ENCODE measurements around the gene PGS1.

The PGS1 gene

DNA sequence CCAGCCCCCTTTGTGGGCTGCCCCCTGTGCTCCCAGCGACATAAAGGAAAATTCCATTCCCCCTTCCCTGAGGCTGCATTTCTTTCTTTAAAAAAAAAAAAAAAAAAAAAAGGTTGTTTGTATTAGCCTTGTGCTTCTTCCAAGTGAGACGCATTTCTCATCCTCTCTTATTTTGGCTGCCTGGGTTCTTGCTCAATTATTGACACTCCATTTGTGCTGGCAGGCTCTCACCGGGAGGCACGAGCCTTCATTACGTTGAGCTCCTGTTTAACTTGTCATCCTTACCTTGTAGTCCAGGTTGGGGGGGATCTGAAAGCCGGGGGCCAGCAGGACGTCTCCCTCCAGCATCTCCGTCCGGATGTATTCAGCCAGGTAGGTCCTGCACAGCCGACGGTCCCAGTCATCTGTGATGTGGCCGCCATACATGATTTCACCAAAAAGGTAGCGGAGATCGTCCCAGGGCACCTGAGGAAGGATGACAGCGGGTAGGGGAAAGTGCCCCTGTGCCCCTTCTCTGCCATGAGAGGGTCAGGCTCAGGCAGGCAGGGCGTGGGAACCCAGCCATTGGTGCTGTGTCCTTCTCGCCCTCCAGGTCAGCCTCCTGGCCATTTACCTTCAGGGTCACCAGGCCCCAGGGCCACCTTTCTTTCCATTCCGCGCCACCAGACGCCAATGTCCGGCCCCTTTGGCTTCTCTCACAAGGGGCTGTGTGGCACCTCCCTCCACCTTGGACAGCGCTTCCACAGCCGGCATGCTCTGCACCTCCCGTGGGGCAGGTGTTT is 50.6 kb downstream of the PGS1 start:
- no peak for FAIRE-seq

DNA sequence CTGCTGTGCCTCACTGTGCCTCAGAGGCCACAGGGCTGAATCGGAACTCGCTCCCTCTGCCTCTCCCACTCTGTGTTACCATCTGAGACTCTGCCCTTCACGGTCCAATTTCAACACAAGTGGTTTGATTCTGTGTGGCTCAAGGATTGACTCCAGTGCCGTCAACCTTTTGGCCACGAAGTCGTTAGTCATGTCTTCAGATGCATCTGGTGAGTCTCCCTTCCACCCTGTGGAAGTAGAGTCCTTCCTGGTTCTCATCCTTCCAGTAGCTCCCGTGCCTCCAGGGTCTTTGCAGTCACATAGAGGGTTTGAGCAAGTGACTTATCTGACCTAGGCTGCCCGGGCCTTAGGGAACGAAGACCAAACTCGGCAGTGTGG is 51.2 kb downstream of the PGS1 start:
- FAIRE-seq = no peak

GRCh38 chr17:78430892-78431691 is 52.6 kb downstream of the PGS1 start:
- FAIRE-seq = no peak

DNA sequence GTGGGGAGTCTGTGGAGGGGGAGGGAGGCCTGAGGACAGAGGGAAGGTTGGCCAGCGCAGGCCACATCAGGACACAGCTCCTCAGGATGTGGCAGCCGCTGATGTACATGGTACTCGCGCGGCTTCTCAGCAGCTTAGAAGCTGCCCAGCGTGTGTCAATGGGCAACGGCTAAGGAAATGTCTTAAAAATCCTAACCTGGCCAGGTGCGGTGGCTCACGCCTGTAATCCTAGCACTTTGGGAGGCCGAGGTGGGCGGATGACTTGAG is 53.2 kb downstream of the PGS1 start:
- FAIRE-seq = no peak

DNA sequence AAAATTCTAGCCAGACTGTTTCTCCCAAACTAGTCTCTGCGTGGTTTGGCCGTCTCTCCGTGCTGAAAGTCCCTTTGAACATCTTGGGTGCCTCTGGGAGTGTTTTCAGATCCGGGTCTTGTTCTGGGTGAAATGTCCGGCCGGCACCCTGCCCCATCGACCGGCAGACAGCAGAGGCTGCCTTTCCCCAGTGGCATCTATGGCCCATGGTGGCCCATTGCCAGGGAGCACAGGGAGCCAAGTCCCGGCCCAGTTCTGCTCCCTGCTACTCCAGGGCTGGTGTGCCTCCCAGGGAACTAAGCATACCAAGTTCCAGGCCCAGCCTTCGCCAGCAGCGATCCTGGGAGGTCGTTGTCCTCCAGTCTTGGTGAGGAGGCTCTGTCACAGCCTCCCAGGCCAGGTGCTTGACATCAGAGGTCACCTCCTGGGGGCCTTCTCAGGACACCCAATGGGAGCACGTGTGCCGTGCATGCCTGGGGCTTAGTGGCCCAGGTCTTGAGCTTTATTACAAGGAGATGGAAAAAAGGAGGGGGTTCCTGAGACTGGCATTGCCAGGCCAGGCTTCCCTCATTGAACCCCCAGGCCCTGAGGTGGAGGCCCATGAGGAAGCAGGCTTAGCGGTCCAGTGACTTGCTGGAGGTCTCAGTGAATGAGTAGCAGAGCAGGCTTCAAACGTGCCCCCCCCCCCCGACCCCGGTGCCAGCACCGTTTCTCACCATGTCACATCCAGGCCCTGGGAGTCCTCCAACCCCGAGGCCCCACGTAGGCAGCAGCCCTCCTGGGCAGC is 54.0 kb downstream of the PGS1 start:
- FAIRE-seq = no peak

- no peak for FAIRE-seq
Measured at GRCh38 chr17:78433013-78433727, 54.7 kb downstream of the PGS1 start.

DNA sequence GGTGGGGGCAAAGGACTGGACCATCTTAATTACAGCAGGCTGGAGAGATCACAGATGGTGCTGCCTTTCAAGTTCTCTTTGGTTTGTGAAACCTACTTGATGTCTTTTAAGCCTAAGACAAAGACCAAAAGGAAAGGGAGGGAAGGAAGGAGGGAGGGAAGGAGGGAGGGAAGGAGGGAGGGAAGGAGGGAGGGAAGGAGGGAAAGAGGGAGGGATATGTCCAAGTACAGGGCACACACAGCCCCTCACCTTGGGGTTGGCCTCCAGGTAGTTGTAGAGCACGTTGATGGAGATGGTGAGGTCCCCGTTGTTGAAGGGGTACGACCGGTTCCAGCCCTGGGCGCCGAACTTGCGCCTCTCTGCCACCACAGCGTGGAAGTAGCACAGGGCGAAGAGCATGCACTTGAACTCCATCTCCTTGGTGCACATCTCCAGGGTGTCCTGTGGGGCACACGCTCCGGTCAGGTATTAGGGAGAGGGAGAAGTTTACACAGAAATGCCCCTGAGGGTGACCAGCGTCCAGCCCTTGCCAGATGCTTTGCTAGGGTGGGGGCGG is 55.4 kb downstream of the PGS1 start:
- no peak for FAIRE-seq

DNA sequence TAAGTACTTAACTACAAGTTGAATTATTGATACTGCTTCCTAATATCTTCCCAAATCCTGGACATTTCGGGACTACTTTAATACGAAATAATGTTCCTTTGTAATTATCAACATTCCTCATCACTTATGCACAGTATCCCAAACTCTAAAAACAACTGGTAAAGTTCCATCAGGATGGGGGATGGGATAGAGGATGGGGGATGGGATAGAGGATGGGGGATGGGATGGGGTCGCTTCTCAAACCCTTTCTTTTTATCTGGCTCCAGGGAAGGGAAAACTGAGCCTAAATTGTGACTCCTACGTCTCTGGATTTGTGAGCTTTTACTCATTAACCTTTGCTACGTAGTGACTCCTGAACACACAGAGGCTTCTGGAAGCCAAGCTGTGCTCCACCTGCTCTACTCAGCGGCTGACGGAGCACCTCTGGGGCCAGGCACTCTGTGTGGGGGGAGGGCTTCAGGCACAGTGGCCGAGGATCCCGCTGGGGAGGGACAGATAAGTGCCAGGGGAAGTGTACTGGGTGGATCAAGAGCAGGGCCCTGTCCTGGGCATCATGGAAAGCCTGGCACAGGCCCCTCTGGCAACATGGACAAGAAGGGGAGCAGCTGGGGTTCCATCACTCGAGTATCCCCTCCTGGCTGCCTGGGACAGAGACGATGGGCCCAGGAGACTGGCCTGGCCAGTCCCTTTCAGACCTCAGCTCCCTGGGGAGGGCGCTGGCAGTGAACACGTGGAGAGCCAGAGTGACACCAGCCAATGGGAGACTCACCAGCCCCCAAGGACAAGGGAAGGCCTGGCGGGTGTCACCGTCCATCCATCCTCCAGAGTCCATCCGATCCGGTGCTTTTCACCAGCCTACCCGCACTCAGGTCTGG is 56.2 kb downstream of the PGS1 start:
- FAIRE-seq = no peak

DNA sequence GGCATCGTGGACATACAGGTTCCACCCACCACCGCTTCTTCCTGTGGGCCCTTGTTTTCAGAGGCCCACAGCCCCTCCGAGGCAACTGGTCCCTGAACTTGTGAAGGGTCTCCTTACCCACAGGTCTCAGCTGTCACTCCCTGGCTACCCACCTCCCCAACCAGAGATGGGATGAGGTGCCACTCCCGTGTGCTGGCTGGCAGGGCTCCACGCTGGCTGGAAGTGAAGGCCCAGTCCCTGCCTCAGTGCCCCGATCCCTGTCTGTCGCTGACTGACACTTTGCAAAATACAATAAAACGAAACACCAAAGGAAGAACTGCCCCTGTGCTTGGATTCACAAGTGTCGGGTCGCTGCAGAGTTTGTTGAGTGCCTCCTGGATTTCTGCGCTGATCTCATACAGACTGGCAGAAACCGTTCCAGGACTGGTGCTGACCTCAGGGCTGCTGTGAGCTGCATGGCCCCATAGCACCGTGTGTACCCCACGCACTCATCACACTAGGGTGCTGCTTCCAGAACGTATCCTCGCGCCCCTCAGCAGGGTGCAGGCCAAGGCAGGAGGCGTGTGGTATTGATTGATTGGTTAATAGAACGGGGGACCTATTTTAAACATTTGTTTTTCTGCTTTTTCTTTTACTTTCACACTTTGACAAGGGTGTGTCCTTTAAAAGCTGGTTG is 57.0 kb downstream of the PGS1 start:
- no peak for FAIRE-seq

GRCh38 chr17:78437508-78438169 is 59.2 kb downstream of the PGS1 start:
- FAIRE-seq = no peak

DNA sequence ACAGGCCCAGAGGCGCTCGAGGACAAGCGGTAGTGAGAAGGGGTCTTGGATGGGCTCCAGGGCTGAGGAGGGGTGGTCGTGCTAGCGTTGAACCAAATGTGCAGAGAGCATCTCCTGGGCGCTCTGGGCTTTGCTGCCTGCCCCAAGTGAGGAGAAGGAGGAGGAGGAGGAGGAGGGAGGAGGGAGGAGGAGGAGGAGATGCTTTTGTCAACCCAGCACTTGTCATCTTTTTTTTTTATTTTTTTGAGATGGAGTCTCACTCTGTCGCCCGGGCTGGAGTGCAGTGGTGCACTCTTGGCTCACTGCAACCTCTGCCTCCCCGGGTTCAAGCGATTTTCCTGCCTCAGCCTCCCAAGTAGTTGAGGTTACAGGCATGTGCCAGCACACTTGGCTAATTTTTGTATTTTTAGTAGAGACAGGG is 59.8 kb downstream of the PGS1 start:
- FAIRE-seq = no peak

DNA sequence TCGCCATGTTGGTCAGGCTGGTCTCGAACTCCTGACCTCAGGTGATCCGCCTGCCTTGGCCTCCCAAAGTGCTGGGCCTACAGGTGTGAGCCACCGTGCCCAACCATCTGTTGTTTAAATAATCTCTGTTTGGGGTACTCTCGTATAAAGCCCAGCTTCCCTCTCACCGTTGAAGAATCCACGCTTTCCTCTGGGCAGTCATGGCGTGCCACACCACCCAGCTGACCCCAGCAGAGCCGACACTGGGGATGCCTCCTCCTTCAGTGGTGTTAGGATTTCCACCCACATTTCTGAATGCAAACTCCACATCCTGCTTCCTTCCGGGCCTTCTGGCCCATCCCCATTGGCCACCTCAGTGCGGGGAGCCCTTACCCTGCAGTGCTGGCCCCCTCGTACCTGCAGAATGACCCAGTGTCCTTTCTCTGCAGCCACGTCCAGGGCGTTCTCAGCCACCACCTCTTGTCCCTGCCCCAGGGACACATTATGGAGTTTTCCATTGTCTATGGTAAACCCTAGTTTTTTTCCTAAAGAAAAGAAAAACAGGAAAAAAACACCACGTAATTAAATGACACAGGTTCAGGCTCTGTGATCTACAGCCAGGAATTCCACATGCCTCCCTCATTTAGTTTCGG is 60.4 kb downstream of the PGS1 start:
- no peak for FAIRE-seq

DNA sequence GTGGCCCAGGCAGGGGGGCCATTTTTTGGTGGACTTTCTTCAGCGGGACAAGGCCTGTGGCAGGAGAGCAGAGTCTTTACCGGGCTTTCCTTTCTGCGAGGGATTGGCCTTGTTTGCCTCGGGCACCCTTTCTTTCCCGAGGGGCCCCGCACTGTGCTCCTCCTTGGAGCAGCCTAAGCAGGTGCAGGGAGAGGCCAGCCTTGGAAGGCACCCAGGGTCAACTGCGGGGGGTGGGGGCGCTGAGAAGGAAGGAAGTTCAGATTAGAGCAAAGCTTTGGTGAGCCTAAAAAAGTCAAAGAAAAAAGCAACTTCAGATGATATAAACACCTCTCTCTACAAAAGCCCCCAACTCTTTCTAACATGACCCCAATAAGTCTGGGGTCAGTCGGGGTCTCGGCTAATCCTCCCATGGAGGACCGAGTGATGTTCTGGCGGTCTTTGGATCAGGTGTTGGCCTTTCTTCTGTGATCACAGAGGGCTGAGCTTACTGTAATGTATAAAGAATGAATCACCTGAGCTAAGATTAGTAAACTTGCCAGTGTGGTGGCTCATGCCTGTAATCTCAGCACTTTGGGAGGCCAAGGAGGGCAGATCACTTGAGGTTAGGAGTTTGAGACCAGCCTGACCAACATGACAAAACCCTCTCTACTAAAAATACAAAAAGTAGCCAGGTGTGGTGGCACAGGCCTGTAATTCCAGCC is 63.0 kb downstream of the PGS1 start:
- no peak for FAIRE-seq

GRCh38 chr17:78442648-78443218 is 64.3 kb downstream of the PGS1 start:
- no peak for FAIRE-seq

- no peak for FAIRE-seq
Measured at GRCh38 chr17:78444392-78444791, 65.9 kb downstream of the PGS1 start.

GRCh38 chr17:78446833-78447232 is 68.4 kb downstream of the PGS1 start:
- no peak for FAIRE-seq

GRCh38 chr17:78448356-78448993 is 70.0 kb downstream of the PGS1 start:
- no peak for FAIRE-seq

DNA sequence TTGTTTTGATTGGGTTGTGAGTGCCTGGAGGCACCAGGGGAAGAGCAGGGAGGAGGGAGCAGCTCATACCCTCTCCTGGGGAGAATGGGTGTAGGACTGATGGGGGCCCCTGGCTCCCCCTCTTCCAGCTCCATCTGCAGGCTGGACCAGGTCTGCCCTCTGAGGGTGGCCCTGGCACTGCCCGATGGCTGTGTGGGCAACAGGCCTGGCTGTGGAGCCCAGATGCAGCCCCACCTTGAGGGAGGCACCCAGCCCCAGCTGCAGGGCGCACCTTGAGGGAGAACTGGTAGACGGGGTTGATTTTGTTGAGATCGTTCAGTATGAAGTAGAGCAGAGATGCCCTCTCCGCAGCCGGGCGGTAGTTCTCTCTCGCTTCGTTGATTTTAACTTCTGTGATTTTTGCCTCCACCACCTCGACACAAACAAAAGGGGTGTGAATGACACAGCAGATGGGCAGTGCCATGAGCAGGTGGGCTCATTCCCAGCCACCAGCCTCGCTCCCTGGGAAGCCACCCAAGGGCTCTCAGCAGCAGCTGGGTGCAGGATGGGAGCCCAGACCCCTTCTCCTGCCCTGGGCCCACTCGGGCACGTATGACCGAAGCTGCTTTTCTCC is 71.6 kb downstream of the PGS1 start:
- FAIRE-seq = no peak

All from TTC549 (cell line).